Aorta (tissue), 5 donors: ENCODE data around the gene STMP1. TPM values are rescaled to one million over a fixed set of nuclear protein-coding genes. Genes with fewer than 3 reads are reported as not detected.
"Not testable (repeated sequence)": the region's sequence is repeated elsewhere in the genome, so short reads cannot be mapped to it uniquely, and the experiment has no call there.

Experiments
- ATAC-seq: fragments of 200-7000 bp; cut with Tn5 transposase; one replicate; pipeline ENCODE4 v1.9.1; 2022; ENCODE audit warnings: moderate library complexity; ENCODE audit not compliant: low FRiP score
- DNase-seq, 2 donors: peaks; one replicate each; pipeline ENCODE4 v3.0.0-alpha.2; 2020
- H3K27ac ChIP-seq, 2 donors: one replicate each; pipeline ENCODE4 v1.5.1; 2013; ENCODE audit warnings: low read length in 2 of 2, mild to moderate bottlenecking in 2 of 2, moderate library complexity in 2 of 2, control low read depth in 1 of 2, inconsistent platforms in 1 of 2, low read depth in 1 of 2
- H3K27me3 ChIP-seq, 2 donors: one replicate each; pipeline ENCODE4 v1.6.1; 2013; ENCODE audit warnings: control low read depth in 1 of 2, low read length in 1 of 2, mild to moderate bottlenecking in 1 of 2, moderate library complexity in 1 of 2; ENCODE audit not compliant: insufficient read depth in 2 of 2, control insufficient read depth in 1 of 2
- H3K36me3 ChIP-seq, 2 donors: one replicate each; pipeline ENCODE4 v1.6.1; 2013; ENCODE audit warnings: control low read depth in 1 of 2, low read length in 1 of 2, mild to moderate bottlenecking in 1 of 2; ENCODE audit not compliant: insufficient read depth in 2 of 2, control insufficient read depth in 1 of 2
- H3K4me1 ChIP-seq, 2 donors: one replicate each; pipeline ENCODE4 v1.6.1; 2013; ENCODE audit warnings: low read length in 2 of 2, control low read depth in 1 of 2, mild to moderate bottlenecking in 1 of 2, moderate library complexity in 1 of 2; ENCODE audit not compliant: insufficient read depth in 2 of 2, control insufficient read depth in 1 of 2
- H3K4me3 ChIP-seq, 2 donors: one replicate each; pipeline ENCODE4 v1.5.1; 2013; ENCODE audit warnings: low read length in 2 of 2, control low read depth in 1 of 2, mild to moderate bottlenecking in 1 of 2
- H3K9me3 ChIP-seq: one replicate; pipeline ENCODE4 v1.6.1; 2013; ENCODE audit warnings: mild to moderate bottlenecking, low read length; ENCODE audit not compliant: control insufficient read depth
- WGBS, 2 donors: extraction: QIAGEN DNeasy Blood & Tissue Kit; methylation state at CpG; one replicate each; pipeline ENCODE4 v1.1.7; 2013; 5-methylcytosine and 5-hydroxymethylcytosine counted together
- intact Hi-C, 2 donors: fragments of 100-400 bp; cut with DNase I; formaldehyde crosslinking; loops; one replicate each; pipeline versions ENCODE4 v1.14.2 to v1.15.0; 2022
- polyA plus RNA-seq, 2 donors: library from polyadenylated mRNA; stranded (reverse); fragments of 200-250 nt; gene quantifications; one replicate each; pipeline ENCODE4 v1.2.3, GENCODE V29; 2013
- total RNA-seq, 2 donors: library from RNA; stranded (reverse); fragmentation: NEBNext Ultra II Directional; extraction: Animal tissue kit (Norgen Biotek cat#: 25700); gene quantifications; one replicate each; pipeline ENCODE4 v1.2.1, GENCODE V29; 2021
- donor health status: healthy with polysubstance abuse.
- donor health status: Bipolar disorder and iron deficiency.
- donor health status: DM: no; HTN: no; CAD: no.
- donor health status: DM: no; HTN: no; CAD: no.
- donor health status: DM: yes; HTN: yes; CAD: no.

Gene STMP1
- total and polyA plus RNA-seq, 4 donors, result 29.8 to 43.3 (median 37.1) TPM

GRCh38 chr7:135668852-135669395, 6.6 kb downstream of the STMP1 start:
- H3K27ac ChIP-seq, H3K4me3 ChIP-seq, DNase-seq, H3K36me3 ChIP-seq, H3K9me3 ChIP-seq, H3K27me3 ChIP-seq, ATAC-seq, H3K4me1 ChIP-seq, intact Hi-C loops: not testable (repeated sequence)
- WGBS, 2 donors, result 60 to 71% methylated on average over 6 of the region's 6 CpGs

- no peaks in the 10 kb centered on the region for H3K9me3 ChIP-seq
- ATAC-seq (no peak), DNase-seq (no peak)
- no peaks in the 10 kb centered on the region for H3K36me3 ChIP-seq
- no peak overlapping the region for H3K4me3 ChIP-seq
- peak overlapping the region in 1 of 2 donors; percentile 67 for H3K27ac ChIP-seq
- H3K4me1 ChIP-seq, result peaks cover 1 to 6% of the 10 kb centered on the region in 2 donors
- H3K27me3 ChIP-seq, result no peaks in the 10 kb centered on the region
- intact Hi-C loops, result loop anchor here (5.0 to 10.0 kb wide), 3 partner anchors 78 to 415 kb away; partner anchors contain the start of gene FAM180A (in 1 of the 2)
- WGBS, 2 donors, result 50 to 64% methylated on average over 1 of the region's 1 CpG
Observed at GRCh38 chr7:135669774-135670173, 7.5 kb downstream of the STMP1 start.

DNA sequence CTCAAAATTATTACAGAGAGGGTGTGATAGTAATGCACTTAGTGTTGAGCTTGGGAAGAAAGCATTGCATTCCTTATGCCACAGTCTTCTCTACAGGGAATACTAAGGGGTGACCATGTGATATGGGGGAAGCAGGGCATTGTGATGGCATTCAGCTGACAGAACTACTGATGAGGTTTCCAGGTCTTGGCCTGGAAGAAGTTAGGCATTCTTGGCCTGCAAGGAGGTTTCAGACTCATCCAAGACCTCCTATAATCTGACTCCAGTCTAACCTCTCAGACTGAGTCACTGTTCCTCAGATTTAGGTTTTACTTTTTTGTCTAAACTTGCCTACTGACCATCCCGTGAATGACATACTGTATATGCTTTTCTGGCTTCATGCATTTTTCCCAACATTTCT, 7.9 kb downstream of the STMP1 start:
- WGBS, 2 donors, result 5% methylated on average over 1 of the region's 1 CpG
- peaks cover 1 to 6% of the 10 kb centered on the region in 2 donors for H3K4me1 ChIP-seq
- no peaks in the 10 kb centered on the region for H3K27me3 ChIP-seq
- no peaks in the 10 kb centered on the region for H3K9me3 ChIP-seq
- H3K4me3 ChIP-seq, result no peak overlapping the region
- no peak for ATAC-seq
- no peaks in the 10 kb centered on the region for H3K36me3 ChIP-seq
- H3K27ac ChIP-seq, result peak overlapping the region; percentile 67 to 80
- intact Hi-C loops, result loop anchor here (5.0 to 10.0 kb wide), 3 partner anchors 77 to 415 kb away; partner anchors contain the start of gene FAM180A (in 1 of the 2)
- no peak for DNase-seq

DNA sequence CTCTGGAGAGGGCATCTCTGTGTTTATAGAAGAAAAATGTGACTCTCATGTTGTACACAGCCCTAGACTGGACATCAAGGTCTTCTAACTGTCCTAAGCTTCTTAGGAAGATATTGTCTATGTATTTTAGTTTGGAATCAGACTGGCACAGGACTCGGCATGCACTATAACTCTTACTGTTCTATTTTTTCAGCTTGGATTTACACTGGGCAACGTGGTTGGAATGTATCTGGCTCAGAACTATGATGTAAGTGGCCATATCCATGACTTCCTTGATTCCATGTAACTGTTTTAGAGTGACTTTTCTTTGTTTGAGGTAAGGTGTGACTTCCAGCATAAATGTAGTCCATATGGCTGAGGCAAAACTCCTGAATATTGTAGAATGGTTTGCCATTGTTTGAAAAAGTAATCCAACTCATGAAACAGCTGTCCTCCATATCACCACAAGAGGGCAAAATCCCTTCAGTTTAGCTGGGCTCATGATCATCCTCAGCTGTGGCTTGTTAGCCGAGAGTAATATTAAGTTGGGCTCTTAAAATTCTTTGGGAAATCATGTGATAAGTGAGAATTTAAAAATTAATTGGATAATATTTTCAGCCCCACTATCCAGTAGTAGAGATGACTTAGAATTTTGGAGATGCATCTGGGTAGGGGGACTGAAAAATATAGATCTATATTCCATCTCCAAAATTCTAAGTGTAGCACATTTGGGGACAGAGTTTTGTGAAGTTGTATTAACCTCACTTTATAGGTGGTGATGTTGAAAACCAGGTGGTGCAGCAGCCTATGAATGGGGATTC, 10.4 kb downstream of the STMP1 start:
- WGBS, 2 donors, result 5 to 7% methylated on average over 3 of the region's 3 CpGs
- Histone ChIP-seq H3K4me1 (peaks cover 1 to 9% of the 10 kb centered on the region in 2 donors), H3K27me3 (no peaks in the 10 kb centered on the region), H3K9me3 (no peaks in the 10 kb centered on the region), H3K36me3 (no peaks in the 10 kb centered on the region), H3K27ac (peak overlapping the region in 1 of 2 donors; percentile 12), H3K4me3 (no peak overlapping the region)
- intact Hi-C loops, result loop anchor here (5.0 to 10.0 kb wide), 3 partner anchors 75 to 412 kb away; partner anchors contain the start of gene FAM180A (in 1 of the 2)
- ATAC-seq (peak; percentile 88), DNase-seq (no peak)

DNA sequence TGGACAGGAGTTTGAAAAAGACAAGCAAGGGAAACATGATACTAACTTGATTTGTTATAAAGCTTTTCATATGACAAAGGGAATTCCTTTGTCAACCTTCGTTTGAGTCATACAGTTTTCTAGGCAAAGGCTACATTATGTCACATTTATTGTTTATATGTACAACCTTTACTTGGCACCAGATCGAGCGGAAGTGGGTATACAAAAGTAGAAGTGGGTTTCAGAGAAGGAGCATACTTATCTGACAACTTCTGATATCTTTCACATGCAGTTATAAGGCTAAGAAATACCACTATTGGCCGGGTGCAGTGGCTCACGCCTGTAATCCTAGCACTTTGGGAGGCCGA, 11.0 kb downstream of the STMP1 start:
- H3K27ac ChIP-seq, result peak overlapping the region in 1 of 2 donors; percentile 14
- intact Hi-C loops, result loop anchor here (5.0 to 10.0 kb wide), 3 partner anchors 74 to 411 kb away; partner anchors contain the start of gene FAM180A (in 1 of the 2)

DNA sequence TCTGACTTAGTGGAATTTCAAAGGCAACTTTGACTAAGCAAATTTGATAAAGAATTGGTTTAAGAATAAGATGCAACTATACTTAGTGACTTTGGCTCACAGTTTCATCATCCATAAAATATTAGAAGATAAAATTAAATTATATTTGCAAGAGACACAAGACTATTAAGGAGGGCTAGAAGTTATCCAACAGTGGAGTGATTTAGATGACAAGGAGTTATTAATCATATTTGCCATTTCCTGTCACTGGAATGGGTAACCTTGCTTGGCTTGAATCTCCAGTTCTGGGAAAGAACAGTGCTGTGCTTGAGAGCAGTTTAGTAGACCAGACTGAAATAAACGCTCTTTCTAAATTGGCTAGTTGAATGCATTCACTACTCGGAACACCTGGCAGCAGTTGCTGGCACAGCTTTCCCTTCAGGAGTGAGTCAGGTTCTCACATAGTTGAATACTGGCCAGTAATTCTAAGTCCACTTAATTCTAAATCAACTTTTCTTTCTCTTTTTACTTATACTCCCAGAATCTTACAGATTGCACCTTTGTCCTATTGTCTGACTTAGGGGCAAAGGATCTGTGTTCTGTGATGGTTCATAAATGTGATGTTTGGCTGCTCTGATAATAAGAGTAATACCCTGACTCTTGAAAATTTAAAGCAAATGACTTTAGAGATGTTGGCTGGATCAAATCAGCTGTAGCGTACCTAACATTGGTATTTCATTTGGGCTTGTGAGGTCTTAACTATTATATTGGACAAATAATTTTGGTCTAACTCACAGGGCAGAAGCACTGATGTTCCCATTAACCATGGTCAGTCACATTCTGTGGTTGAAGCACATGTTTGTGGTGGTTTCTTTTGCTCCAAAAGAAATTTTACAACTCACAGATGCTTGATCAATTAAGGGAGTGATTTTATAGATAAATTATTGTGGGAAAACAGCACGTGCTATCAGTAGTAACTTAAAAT, 16.6 kb downstream of the STMP1 start:
- H3K36me3 ChIP-seq, result no peaks in the 10 kb centered on the region
- no peaks in the 10 kb centered on the region for H3K9me3 ChIP-seq
- peak overlapping the region in 1 of 2 donors; percentile 76 for H3K27ac ChIP-seq
- DNase-seq, result peak; percentile 84 to 87
- no peak for ATAC-seq
- H3K4me3 ChIP-seq, result no peak overlapping the region
- WGBS, 2 donors, result 30% methylated on average over 4 of the region's 4 CpGs
- no peaks in the 10 kb centered on the region for H3K27me3 ChIP-seq
- peaks cover 0 to 3% of the 10 kb centered on the region in 2 donors for H3K4me1 ChIP-seq
- intact Hi-C loops, result loop anchor here (2.0 to 10.0 kb wide), 4 partner anchors 33 to 406 kb away; no protein-coding TSS in a partner anchor

More for the DNA sequence above, 11.0 kb downstream of the STMP1 start:
- no peaks in the 10 kb centered on the region for H3K27me3 ChIP-seq
- H3K9me3 ChIP-seq, result no peaks in the 10 kb centered on the region
- H3K4me1 ChIP-seq, result peaks cover 1 to 9% of the 10 kb centered on the region in 2 donors
- H3K4me3 ChIP-seq, result no peak overlapping the region
- 56 to 61% methylated on average over 6 of the region's 6 CpGs for WGBS, 2 donors
- no peak for DNase-seq
- H3K36me3 ChIP-seq, result no peaks in the 10 kb centered on the region
- ATAC-seq, result no peak

- intact Hi-C loops, result no loop called here
- ATAC-seq (no peak), DNase-seq (no peak)
- Histone ChIP-seq H3K4me3 (no peak overlapping the region), H3K27me3 (no peaks in the 10 kb centered on the region), H3K36me3 (no peaks in the 10 kb centered on the region), H3K4me1 (peaks cover 0 to 3% of the 10 kb centered on the region in 2 donors), H3K9me3 (no peaks in the 10 kb centered on the region), H3K27ac (peak overlapping the region in 1 of 2 donors; percentile 49)
- WGBS, 2 donors, result 34 to 42% methylated on average over 5 of the region's 5 CpGs
Observed at GRCh38 chr7:135681762-135682161, 19.4 kb downstream of the STMP1 start.

DNA sequence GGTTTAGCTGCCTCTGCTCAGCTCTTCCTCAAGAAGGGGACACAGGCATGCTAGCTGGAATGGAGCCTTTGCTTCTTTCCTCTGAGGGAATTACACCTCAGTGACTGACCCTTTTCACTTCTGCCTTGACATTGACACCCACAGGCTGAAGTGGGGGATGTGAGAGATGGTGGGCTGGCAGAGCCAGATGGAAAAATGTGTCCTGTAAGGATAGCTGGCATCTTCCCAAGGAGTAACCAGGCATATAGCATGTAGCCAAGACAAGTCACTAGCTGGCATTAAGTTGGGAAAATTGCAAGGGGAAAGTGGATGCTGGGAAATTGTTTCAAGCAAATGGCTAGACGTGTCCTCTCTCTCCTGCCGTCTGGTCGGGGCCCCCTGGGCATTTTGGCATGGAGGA, 19.9 kb downstream of the STMP1 start:
- Histone ChIP-seq H3K4me3 (no peak overlapping the region), H3K36me3 (no peaks in the 10 kb centered on the region), H3K9me3 (no peaks in the 10 kb centered on the region), H3K27ac (peak overlapping the region; percentile 49 to 78), H3K4me1 (peaks cover 0 to 3% of the 10 kb centered on the region in 2 donors), H3K27me3 (no peaks in the 10 kb centered on the region)
- DNase-seq (no peak), ATAC-seq (no peak)
- intact Hi-C loops, result no loop called here
- WGBS, 2 donors, result 4 to 5% methylated on average over 3 of the region's 3 CpGs
